ENCODE results near the gene DHPS.

DNA sequence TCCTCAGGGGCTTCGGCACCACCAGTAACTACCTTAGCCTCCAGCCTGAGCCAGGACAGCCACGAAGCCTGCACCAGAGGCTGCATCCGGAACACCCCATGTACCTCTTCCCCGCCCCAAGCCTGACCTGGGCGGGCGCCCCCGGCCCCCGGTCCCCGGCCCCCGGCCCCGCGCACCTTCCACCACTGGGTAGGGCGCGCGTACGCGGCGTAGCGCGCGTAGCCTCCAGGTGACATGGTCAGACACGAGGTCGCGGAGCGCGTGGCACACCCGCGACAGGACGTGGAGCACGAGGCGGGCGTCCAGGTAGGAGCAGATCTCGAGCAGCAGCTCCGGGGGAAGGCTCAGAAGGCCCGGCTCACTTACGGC lies 14.3 kb upstream of the DHPS start:
- no peak for TF ChIP-seq POLR2A (IDR thresholded peaks at IDR 0.05)
- TF ChIP-seq, protein P1, sequence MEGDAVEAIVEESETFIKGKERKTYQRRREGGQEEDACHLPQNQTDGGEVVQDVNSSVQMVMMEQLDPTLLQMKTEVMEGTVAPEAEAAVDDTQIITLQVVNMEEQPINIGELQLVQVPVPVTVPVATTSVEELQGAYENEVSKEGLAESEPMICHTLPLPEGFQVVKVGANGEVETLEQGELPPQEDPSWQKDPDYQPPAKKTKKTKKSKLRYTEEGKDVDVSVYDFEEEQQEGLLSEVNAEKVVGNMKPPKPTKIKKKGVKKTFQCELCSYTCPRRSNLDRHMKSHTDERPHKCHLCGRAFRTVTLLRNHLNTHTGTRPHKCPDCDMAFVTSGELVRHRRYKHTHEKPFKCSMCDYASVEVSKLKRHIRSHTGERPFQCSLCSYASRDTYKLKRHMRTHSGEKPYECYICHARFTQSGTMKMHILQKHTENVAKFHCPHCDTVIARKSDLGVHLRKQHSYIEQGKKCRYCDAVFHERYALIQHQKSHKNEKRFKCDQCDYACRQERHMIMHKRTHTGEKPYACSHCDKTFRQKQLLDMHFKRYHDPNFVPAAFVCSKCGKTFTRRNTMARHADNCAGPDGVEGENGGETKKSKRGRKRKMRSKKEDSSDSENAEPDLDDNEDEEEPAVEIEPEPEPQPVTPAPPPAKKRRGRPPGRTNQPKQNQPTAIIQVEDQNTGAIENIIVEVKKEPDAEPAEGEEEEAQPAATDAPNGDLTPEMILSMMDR (IDR thresholded peaks at IDR 0.05), result no peak
